NCI-H82 (cell line): ENCODE results near the gene VAV2.

Experiments
- DNase-seq: peaks from one replicate; lab custom pipeline; 2025; lab: John Stamatoyannopoulos, UW

VAV2 gene

GRCh38 chr9:133890583-133890982, 101.5 kb downstream of the VAV2 start:
- DNase-seq: no peak

- no peak for DNase-seq
Measured at GRCh38 chr9:133889584-133890301, 102.4 kb downstream of the VAV2 start.

GRCh38 chr9:133888809-133889491, 103.2 kb downstream of the VAV2 start:
- no peak for DNase-seq

- peak; percentile 33 for DNase-seq
Measured at GRCh38 chr9:133888048-133888808, 103.9 kb downstream of the VAV2 start.

- no peak for DNase-seq
Measured at GRCh38 chr9:133887540-133888047, 104.5 kb downstream of the VAV2 start.

GRCh38 chr9:133886563-133887501, 105.3 kb downstream of the VAV2 start:
- no peak for DNase-seq

GRCh38 chr9:133884907-133885744, 107.0 kb downstream of the VAV2 start:
- DNase-seq: no peak

- DNase-seq: no peak
Measured at GRCh38 chr9:133882849-133883755, 109.0 kb downstream of the VAV2 start.

GRCh38 chr9:133881671-133882381, 110.3 kb downstream of the VAV2 start:
- no peak for DNase-seq

- no peak for DNase-seq
Measured at GRCh38 chr9:133880851-133881661, 111.1 kb downstream of the VAV2 start.

GRCh38 chr9:133880136-133880535, 112.0 kb downstream of the VAV2 start:
- DNase-seq: no peak

- DNase-seq: no peak
Measured at GRCh38 chr9:133879615-133880014, 112.5 kb downstream of the VAV2 start.

- no peak for DNase-seq
Measured at GRCh38 chr9:133878402-133878801, 113.7 kb downstream of the VAV2 start.

GRCh38 chr9:133877967-133878366, 114.2 kb downstream of the VAV2 start:
- DNase-seq: no peak

GRCh38 chr9:133877327-133877726, 114.8 kb downstream of the VAV2 start:
- DNase-seq: no peak

- DNase-seq: no peak
Measured at GRCh38 chr9:133876836-133877235, 115.3 kb downstream of the VAV2 start.

GRCh38 chr9:133876144-133876543, 116.0 kb downstream of the VAV2 start:
- peak; percentile 63 for DNase-seq

GRCh38 chr9:133875131-133875530, 117.0 kb downstream of the VAV2 start:
- no peak for DNase-seq
